ENCODE data around the gene SNX20.

Gene SNX20

DNA sequence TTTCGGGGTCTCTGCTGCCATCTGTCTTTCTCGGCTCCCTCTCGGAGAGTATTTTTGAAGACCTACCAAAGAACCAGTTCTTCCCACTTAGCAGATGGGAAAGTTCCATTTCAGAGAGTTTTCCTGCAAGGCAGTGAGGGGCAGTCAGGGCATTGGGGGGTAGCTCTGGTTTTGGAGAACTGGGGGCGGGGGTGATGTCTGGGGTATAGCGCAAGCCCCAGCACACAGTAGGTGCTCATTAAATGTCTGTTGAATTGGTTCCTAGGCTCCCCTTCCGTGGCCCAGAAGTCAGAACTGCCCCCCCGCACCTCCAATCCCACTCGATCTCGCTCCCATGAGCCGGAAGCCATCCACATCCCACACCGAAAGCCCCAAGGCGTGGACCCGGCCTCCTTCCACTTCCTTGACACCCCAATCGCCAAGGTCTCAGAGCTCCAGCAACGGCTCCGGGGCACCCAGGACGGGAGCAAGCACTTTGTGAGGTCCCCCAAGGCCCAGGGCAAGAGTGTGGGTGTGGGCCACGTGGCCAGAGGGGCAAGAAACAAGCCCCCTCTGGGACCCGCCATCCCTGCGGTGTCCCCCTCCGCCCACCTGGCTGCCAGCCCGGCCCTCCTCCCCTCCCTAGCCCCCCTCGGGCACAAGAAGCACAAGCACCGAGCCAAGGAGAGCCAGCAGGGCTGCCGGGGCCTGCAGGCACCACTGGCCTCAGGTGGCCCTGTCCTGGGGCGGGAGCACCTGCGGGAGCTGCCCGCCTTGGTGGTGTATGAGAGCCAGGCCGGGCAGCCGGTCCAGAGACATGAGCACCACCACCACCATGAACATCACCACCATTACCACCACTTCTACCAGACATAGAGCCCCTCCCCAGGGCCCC lies 47.9 kb downstream of the SNX20 start:
- DNase-seq: no peak

GRCh38 chr16:50631985-50632576 lies 49.0 kb downstream of the SNX20 start:
- DNase-seq: no peak

DNA sequence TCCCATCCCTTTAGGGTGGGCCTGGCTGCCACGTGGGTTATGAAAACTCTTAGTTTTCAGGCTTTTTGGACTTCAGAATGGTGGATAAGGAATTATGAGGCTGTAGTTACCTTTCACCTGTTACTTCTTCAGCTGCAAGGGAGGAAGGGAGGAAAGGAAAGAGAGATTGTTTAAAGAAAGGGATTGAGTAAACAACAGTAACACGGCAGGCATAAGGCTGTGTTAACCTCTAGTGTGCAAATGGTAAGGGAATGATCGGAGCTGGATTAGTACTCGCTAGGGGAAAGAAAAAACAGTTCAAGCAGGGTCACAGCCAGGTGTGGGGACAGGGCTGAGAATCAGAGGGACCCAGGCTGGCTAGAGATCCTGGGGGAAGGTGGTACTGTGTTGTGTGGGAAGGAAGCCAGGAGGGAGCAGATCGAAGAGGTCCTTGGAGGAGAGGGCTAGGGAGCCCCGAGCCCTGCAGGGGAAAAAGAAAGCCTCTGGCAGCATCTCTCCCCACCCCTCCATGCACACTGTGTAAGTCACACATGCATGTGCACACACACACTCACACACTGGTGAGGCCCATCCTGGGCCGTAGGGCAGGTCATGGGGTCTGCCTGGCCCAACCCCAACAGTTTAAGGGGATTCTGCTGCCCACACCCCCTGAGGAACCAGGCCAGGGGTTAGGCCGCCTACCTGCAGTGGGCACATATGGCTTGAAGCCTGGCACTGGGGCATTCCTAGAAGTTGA lies 49.7 kb downstream of the SNX20 start:
- DNase-seq: no peak

DNA sequence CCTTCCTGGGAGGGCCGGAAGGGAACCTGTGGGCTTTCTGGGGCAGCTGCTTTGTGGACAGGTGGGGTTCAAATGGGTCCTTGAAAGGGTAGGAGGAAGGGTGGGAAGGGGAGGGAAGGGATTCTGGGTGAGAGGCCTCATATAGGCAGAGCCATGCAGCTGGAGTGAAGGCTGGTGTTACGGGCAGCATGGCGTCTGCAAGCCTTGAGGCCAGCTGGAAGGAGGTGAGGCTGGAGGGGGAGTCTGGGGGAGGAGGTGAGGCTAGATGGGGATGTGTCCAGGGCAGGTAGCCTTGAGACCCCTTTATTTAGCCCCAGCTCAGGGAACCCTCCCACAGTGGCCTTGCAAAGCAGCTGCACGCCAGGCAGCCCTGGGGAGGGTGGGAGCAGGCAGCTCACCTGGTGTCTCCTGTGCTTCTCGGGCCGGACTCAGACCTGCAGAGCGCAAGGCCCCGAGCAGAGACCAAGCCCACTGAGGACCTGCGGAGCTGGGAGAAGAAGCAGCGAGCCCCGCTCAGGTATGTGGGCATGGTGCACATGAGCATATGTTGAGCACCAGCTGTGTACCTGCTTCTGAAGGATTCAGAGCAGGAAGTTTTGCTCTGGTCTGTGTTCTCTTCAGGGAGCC lies 50.6 kb downstream of the SNX20 start:
- no peak for DNase-seq

- no peak for DNase-seq
Observed at GRCh38 chr16:50629334-50629733, 51.8 kb downstream of the SNX20 start.

- no peak for DNase-seq
Observed at GRCh38 chr16:50628156-50628802, 52.8 kb downstream of the SNX20 start.

DNA sequence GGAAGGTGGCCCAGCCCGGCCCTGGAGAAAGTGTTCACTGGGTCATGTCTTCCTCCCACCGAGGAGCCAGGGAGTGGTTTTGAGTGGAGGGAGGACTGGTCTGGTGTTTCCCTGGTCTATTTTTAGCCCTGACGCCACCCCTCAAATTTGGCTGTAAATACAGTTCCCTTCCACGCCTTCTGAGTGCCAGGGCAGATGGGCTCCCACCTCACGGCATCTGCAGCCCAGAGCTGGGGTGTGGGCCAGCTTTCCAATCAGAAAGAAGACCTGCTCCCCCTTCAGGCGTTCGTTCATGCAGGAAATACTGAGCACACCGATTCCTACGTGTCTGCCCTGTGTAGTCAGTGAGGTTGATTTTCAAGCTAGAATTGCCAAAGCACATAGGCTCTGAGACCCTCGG lies 53.7 kb downstream of the SNX20 start:
- peak; percentile 46 to 61 for DNase-seq

GRCh38 chr16:50626868-50627267 lies 54.2 kb downstream of the SNX20 start:
- no peak for DNase-seq

- no peak for DNase-seq
Observed at GRCh38 chr16:50625374-50625773, 55.7 kb downstream of the SNX20 start.

- no peak for DNase-seq
Observed at GRCh38 chr16:50624449-50624970, 56.6 kb downstream of the SNX20 start.

- no peak for DNase-seq
Observed at GRCh38 chr16:50622643-50623369, 58.3 kb downstream of the SNX20 start.

DNA sequence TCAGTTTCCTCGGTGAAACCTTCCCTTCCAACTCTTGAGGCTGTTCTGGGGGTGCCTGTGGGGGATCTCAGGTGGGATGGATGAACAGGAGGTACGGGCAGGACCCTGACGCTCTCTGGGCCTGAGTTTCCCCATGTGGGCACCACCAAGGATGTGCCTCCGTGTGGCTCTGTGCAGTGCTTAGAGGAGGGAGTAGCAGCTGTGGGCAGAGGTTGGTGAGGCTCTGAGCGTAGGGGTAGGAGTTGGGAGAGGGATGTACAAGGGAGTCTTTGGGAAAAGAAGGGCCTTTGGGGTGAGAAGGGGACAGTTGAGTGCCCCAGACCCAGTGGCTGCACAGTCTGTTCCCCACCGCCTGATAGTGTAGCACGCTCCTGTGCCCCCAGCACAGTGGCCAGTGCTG lies 59.1 kb downstream of the SNX20 start:
- no peak for DNase-seq

Measured in activated T-cell treated with anti-CD3 and anti-CD28 coated beads, Interleukin-2, amount 50 U/mL, for 48 hours (primary cell).